RWPE1 (cell line): ENCODE data around the gene RPL32.
A peak's percentile ranks its signal among the peaks of the same experiment; 100 is the strongest.

ENCODE experiments used
- CTCF ChIA-PET: fragments of 350-600 bp; sonication (Branson Sonifier 250); formaldehyde crosslinking; extraction: SDS; loops from one replicate; lab custom pipeline; 2021; lab: Yijun Ruan, JAX
- POLR2A ChIA-PET: fragments of 400-600 bp; formaldehyde crosslinking; extraction: SDS; loops from one replicate; lab custom pipeline; 2020; ENCODE audit warnings: antibody characterized with exemption; ENCODE audit not compliant: low non-redundant PET; lab: Yijun Ruan, JAX
- DNase-seq: peaks from one replicate; pipeline ENCODE4 v3.0.0; 2012; ENCODE audit warnings: low spot score
- H3K27ac ChIP-seq: fragments of 450-650 bp; 2 replicates; pipeline ENCODE4 v1.5.1; 2017
- TF ChIP-seq, protein P1 (sequence below): fragments of 450-650 bp; conservative IDR thresholded peaks from 2 replicates; pipeline ENCODE4 v1.5.1; 2017; ENCODE audit warnings: low read depth, mild to moderate bottlenecking

RPL32 gene

GRCh38 chr3:12824299-12824698, 17.1 kb downstream of the RPL32 start:
- TF ChIP-seq, protein P1, sequence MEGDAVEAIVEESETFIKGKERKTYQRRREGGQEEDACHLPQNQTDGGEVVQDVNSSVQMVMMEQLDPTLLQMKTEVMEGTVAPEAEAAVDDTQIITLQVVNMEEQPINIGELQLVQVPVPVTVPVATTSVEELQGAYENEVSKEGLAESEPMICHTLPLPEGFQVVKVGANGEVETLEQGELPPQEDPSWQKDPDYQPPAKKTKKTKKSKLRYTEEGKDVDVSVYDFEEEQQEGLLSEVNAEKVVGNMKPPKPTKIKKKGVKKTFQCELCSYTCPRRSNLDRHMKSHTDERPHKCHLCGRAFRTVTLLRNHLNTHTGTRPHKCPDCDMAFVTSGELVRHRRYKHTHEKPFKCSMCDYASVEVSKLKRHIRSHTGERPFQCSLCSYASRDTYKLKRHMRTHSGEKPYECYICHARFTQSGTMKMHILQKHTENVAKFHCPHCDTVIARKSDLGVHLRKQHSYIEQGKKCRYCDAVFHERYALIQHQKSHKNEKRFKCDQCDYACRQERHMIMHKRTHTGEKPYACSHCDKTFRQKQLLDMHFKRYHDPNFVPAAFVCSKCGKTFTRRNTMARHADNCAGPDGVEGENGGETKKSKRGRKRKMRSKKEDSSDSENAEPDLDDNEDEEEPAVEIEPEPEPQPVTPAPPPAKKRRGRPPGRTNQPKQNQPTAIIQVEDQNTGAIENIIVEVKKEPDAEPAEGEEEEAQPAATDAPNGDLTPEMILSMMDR: no peak
- CTCF ChIA-PET: no interaction called here
- no peak overlapping the region for H3K27ac ChIP-seq
- POLR2A ChIA-PET: no interaction called here
- no peak for DNase-seq

GRCh38 chr3:12822725-12823373, 18.5 kb downstream of the RPL32 start:
- ChIA-PET POLR2A (interaction anchor here (0.9 kb wide), 1 partner anchor 65 kb away, joined by 3 read pairs; no protein-coding TSS in a partner anchor), CTCF (interaction anchor here (0.6 to 0.9 kb wide), 3 partner anchors 19 to 755 kb away, joined by 4 read pairs; partner anchors contain the start of gene RPL32)
- no peak overlapping the region for H3K27ac ChIP-seq
- TF ChIP-seq, protein P1: peak; percentile 40
- no peak for DNase-seq

- no peak overlapping the region for H3K27ac ChIP-seq
- TF ChIP-seq, protein P1: no peak
- POLR2A ChIA-PET: no interaction called here
- CTCF ChIA-PET: no interaction called here
- DNase-seq: no peak
Observed at GRCh38 chr3:12818773-12819172, 22.6 kb downstream of the RPL32 start.

GRCh38 chr3:12818273-12818672, 23.1 kb downstream of the RPL32 start:
- TF ChIP-seq, protein P1: no peak
- CTCF ChIA-PET: no interaction called here
- POLR2A ChIA-PET: no interaction called here

GRCh38 chr3:12817343-12817710, 24.0 kb downstream of the RPL32 start:
- DNase-seq: no peak
- ChIA-PET CTCF (no interaction called here), POLR2A (no interaction called here)
- TF ChIP-seq, protein P1: no peak
- no peak overlapping the region for H3K27ac ChIP-seq

More at GRCh38 chr3:12818273-12818672, 23.1 kb downstream of the RPL32 start:
- no peak overlapping the region for H3K27ac ChIP-seq
- DNase-seq: no peak

GRCh38 chr3:12816521-12817342, 24.6 kb downstream of the RPL32 start:
- CTCF ChIA-PET: interaction anchor here (0.6 kb wide), 1 partner anchor 38 kb away, joined by 3 read pairs; no protein-coding TSS in a partner anchor
- POLR2A ChIA-PET: no interaction called here

More at GRCh38 chr3:12816521-12817342, 24.6 kb downstream of the RPL32 start:
- TF ChIP-seq, protein P1: no peak
- no peak overlapping the region for H3K27ac ChIP-seq
- no peak for DNase-seq
